IPS-20b (cell line): ENCODE measurements around the gene MED14.

Source experiments
- H3K27ac ChIP-seq: one replicate; pipeline ENCODE4 v1.5.1; 2013; ENCODE audit warnings: low read length
- H3K27me3 ChIP-seq: 2 replicates; pipeline ENCODE4 v1.6.1; 2013; ENCODE audit warnings: mild to moderate bottlenecking, low read length, inconsistent platforms; ENCODE audit not compliant: insufficient read depth
- H3K36me3 ChIP-seq: 2 replicates; pipeline ENCODE4 v1.6.1; 2013; ENCODE audit warnings: low read depth, mild to moderate bottlenecking, inconsistent platforms, low read length, moderate library complexity; ENCODE audit not compliant: insufficient read depth
- H3K4me1 ChIP-seq: 2 replicates; pipeline ENCODE4 v1.6.1; 2013; ENCODE audit warnings: mild to moderate bottlenecking, control low read depth, inconsistent platforms, low read length, moderate library complexity; ENCODE audit not compliant: insufficient read depth
- H3K4me3 ChIP-seq: 2 replicates; pipeline ENCODE4 v1.5.1; 2013; ENCODE audit warnings: mild to moderate bottlenecking, low read length, inconsistent platforms
- H3K9ac ChIP-seq: 2 replicates; pipeline ENCODE4 v1.6.1; 2013; ENCODE audit warnings: low read depth, mild to moderate bottlenecking, inconsistent platforms, low read length, moderate library complexity
- H3K9me3 ChIP-seq: 2 replicates; pipeline ENCODE4 v1.6.1; 2013; ENCODE audit warnings: mild to moderate bottlenecking, low read depth, low read length, inconsistent platforms; ENCODE audit not compliant: insufficient read depth

Gene MED14

DNA sequence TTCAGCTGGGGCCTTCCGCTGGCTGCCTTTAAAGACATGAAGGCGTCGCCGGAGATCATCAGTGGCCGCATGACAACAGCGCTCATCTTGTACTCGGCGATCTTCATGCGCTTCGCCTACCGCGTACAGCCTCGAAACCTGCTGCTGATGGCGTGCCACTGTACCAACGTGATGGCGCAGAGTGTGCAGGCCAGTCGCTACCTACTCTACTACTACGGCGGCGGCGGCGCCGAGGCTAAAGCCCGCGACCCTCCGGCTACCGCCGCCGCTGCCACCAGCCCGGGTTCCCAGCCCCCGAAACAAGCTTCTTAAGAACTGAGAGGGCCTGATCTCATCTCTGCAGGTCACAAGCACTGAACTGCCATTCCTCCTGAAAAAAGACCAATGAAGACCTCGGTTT lies 111.7 kb downstream of the MED14 start:
- Histone ChIP-seq H3K27ac (no peak overlapping the region), H3K9me3 (no peaks in the 10 kb centered on the region), H3K27me3 (no peaks in the 10 kb centered on the region), H3K4me1 (no peaks in the 10 kb centered on the region), H3K36me3 (peaks cover 11% of the 10 kb centered on the region; the same call in 1 of the 2 replicates), H3K9ac (no peak overlapping the region), H3K4me3 (no peak overlapping the region)

- Histone ChIP-seq H3K9me3 (no peaks in the 10 kb centered on the region), H3K27ac (no peak within 1 kb of the TSS), H3K27me3 (no peaks in the 10 kb centered on the region), H3K9ac (no peak within 1 kb of the TSS), H3K4me1 (no peaks in the 10 kb centered on the region), H3K4me3 (no peak within 1 kb of the TSS), H3K36me3 (peaks cover 6% of the 10 kb centered on the region; the same call in 1 of the 2 replicates)
Observed at GRCh38 chrX:40623139-40623536, 112.2 kb downstream of the MED14 start, which contains the start of gene MPC1L. MPC1L (plus strand) TSS chrX:40623428; CDS start chrX:40623566, 138 bp downstream.

GRCh38 chrX:40622479-40623138 lies 112.7 kb downstream of the MED14 start:
- Histone ChIP-seq H3K27ac (no peak overlapping the region), H3K9me3 (no peaks in the 10 kb centered on the region), H3K4me1 (no peaks in the 10 kb centered on the region), H3K4me3 (no peak overlapping the region), H3K36me3 (0 out of 2 replicates have a peak, but pooled peaks cover 2% of the 10 kb centered on the region), H3K9ac (no peak overlapping the region), H3K27me3 (no peaks in the 10 kb centered on the region)

GRCh38 chrX:40617566-40617965 lies 117.8 kb downstream of the MED14 start:
- H3K9ac ChIP-seq, result no peak overlapping the region
- no peaks in the 10 kb centered on the region for H3K27me3 ChIP-seq
- H3K9me3 ChIP-seq, result no peaks in the 10 kb centered on the region
- no peak overlapping the region for H3K4me3 ChIP-seq
- no peak overlapping the region for H3K27ac ChIP-seq
- no peaks in the 10 kb centered on the region for H3K4me1 ChIP-seq
- no peaks in the 10 kb centered on the region for H3K36me3 ChIP-seq

DNA sequence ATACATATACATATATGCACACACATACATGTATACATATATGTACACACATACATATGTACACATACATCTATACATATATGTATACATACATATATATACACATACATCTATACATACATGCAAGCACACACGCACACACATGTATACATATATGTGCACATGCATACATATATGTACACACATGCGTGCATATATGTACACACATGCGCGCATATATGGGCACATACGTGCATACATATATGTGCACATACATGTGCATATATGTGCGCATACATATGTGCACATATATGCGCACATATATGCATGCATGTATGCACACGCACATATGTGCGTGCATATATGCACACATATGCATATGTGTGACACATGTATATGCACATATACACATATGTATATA lies 119.4 kb downstream of the MED14 start:
- Histone ChIP-seq H3K27ac (no peak overlapping the region), H3K4me1 (no peaks in the 10 kb centered on the region), H3K36me3 (no peaks in the 10 kb centered on the region), H3K9ac (no peak overlapping the region), H3K4me3 (no peak overlapping the region), H3K9me3 (no peaks in the 10 kb centered on the region), H3K27me3 (no peaks in the 10 kb centered on the region)

DNA sequence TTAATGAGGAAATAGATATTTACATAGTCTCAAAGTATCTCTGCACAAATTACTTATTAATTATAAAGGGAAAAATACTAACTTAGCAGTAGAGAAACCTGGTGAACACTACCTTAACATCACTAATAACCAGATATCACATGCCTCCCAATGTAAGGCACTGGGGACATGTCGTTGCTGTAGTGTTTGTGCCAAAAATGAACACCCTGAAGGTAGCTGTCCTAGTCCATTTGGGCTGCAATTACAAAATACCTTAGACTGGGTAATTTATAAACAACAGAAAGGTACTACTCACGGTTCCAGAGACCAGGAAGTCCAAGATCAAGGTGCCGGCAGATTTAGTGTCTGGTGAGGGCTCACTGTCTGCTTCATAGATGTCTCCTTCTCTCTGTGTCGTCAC lies 122.8 kb downstream of the MED14 start:
- H3K4me1 ChIP-seq, result no peaks in the 10 kb centered on the region
- H3K9me3 ChIP-seq, result no peaks in the 10 kb centered on the region
- H3K27ac ChIP-seq, result no peak overlapping the region
- H3K36me3 ChIP-seq, result no peaks in the 10 kb centered on the region
- H3K27me3 ChIP-seq, result no peaks in the 10 kb centered on the region
- H3K9ac ChIP-seq, result no peak overlapping the region
- H3K4me3 ChIP-seq, result no peak overlapping the region

GRCh38 chrX:40607381-40607780 lies 128.0 kb downstream of the MED14 start:
- no peak overlapping the region for H3K4me3 ChIP-seq
- no peak overlapping the region for H3K27ac ChIP-seq
- no peaks in the 10 kb centered on the region for H3K9me3 ChIP-seq
- no peaks in the 10 kb centered on the region for H3K27me3 ChIP-seq
- H3K36me3 ChIP-seq, result no peaks in the 10 kb centered on the region
- no peak overlapping the region for H3K9ac ChIP-seq
- H3K4me1 ChIP-seq, result no peaks in the 10 kb centered on the region

DNA sequence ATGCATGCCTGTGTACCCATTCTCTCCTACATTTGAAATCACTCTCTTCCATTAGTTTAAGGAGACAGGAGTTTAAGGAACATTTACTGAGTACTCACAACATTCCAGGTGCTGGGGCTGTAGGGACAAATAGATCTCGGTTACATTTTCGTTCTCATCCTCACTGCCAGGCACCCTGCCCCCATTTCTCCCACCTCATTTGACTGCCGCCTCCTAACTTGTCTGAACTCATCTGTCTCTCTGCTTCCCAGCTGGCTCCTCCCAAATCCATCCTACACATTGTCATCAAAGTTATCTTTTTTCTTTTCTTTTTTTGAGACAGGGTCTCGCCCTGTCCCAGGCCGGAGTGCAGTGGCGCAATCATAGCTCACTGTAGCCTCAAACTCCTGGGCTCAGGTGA lies 131.9 kb downstream of the MED14 start:
- Histone ChIP-seq H3K27me3 (no peaks in the 10 kb centered on the region), H3K4me1 (no peaks in the 10 kb centered on the region), H3K4me3 (no peak overlapping the region), H3K27ac (no peak overlapping the region), H3K9me3 (no peaks in the 10 kb centered on the region), H3K9ac (no peak overlapping the region), H3K36me3 (peaks cover 33% of the 10 kb centered on the region)
